GM12864 (cell line): ENCODE results near the gene NLRP7.
"Not testable (repeated sequence)": the region's sequence is repeated elsewhere in the genome, so short reads cannot be mapped to it uniquely, and the experiment has no call there.

ENCODE experiments used
- DNase-seq: peaks from one replicate; pipeline ENCODE4 v3.0.0-alpha.2; 2011; ENCODE audit warnings: low read depth
- H3K4me3 ChIP-seq: 2 replicates; pipeline ENCODE4 v1.5.1; 2011; ENCODE audit warnings: mild to moderate bottlenecking, low read depth, low read length, control low read depth
- TF ChIP-seq, protein P1 (sequence below): IDR thresholded peaks from 2 replicates; pipeline ENCODE4 v1.5.1; 2011; ENCODE audit warnings: low read depth, mild to moderate bottlenecking, moderate library complexity, low read length, control low read depth, inconsistent platforms; ENCODE audit errors: missing control alignments

Gene NLRP7

DNA sequence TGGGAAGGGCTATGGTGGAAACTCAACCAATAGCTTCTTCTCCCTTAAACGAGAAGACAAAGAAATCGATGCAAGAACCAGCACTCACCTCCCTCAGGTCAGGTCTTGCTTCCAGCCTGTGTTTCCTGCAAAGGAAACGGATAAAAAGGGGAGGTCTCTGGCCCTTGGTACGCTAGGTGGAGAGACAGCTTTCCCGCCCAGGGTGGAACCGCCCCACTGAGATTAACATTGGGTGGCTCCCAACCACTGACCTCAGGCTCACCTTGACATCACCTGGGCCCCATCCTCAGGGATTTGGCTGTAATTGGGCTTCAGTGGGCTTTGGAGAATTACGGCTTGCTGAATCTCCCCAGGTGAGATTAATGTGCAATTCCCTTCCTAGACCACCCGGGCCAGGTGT is at the start of gene NLRP7:
NLRP7 (minus strand) TSS at position 150 of the 400 bp plus-strand sequence.
- no peak within 1 kb of the TSS for H3K4me3 ChIP-seq
- TF ChIP-seq, protein P1, sequence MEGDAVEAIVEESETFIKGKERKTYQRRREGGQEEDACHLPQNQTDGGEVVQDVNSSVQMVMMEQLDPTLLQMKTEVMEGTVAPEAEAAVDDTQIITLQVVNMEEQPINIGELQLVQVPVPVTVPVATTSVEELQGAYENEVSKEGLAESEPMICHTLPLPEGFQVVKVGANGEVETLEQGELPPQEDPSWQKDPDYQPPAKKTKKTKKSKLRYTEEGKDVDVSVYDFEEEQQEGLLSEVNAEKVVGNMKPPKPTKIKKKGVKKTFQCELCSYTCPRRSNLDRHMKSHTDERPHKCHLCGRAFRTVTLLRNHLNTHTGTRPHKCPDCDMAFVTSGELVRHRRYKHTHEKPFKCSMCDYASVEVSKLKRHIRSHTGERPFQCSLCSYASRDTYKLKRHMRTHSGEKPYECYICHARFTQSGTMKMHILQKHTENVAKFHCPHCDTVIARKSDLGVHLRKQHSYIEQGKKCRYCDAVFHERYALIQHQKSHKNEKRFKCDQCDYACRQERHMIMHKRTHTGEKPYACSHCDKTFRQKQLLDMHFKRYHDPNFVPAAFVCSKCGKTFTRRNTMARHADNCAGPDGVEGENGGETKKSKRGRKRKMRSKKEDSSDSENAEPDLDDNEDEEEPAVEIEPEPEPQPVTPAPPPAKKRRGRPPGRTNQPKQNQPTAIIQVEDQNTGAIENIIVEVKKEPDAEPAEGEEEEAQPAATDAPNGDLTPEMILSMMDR: no peak
- no peak for DNase-seq

DNA sequence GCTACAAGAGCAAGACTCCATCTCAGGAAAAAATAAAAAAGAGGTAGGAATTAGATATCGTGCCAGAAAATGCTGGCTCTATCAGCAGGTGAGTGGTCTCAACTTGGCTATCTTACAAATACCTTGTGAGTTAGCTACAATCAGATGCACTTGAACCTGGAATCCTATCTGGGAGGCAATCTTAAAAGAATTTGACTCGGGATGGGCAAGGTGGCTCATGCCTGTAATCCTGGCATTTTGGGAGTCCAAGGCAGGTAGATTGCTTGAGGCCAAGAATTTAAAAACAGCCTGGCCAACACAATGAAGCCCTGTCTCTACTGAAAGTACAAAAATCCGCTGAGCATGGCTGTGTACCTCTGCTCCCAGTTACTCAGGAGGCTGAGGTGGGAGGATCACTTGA is 48.2 kb upstream of the NLRP7 start:
- TF ChIP-seq, protein P1: no peak
- DNase-seq: no peak
- no peak overlapping the region for H3K4me3 ChIP-seq

DNA sequence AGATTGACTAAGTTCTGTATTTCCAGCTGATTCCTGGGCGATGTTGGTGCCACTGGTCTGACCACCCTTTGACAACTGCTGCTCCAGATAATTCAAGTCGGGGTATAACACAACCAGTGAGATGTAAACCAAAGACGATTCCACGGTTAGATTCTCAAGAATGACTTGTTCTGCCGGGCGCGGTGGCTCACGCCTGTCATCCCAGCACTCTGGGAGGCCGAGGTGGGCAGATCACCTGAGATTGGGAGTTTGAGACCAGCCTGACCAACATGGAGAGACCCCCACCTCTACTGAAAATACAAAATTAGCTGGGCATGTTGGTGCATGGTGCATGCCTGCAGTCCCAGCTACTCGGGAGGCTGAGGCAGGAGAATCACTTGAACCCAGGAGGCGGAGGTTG is 42.2 kb upstream of the NLRP7 start:
- H3K4me3 ChIP-seq, DNase-seq: not testable (repeated sequence)

DNA sequence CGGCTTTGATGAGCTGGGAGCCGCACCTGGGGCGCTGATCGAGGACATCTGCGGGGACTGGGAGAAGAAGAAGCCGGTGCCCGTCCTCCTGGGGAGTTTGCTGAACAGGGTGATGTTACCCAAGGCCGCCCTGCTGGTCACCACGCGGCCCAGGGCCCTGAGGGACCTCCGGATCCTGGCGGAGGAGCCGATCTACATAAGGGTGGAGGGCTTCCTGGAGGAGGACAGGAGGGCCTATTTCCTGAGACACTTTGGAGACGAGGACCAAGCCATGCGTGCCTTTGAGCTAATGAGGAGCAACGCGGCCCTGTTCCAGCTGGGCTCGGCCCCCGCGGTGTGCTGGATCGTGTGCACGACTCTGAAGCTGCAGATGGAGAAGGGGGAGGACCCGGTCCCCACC is 35.2 kb upstream of the NLRP7 start:
- not testable (repeated sequence) for DNase-seq

DNA sequence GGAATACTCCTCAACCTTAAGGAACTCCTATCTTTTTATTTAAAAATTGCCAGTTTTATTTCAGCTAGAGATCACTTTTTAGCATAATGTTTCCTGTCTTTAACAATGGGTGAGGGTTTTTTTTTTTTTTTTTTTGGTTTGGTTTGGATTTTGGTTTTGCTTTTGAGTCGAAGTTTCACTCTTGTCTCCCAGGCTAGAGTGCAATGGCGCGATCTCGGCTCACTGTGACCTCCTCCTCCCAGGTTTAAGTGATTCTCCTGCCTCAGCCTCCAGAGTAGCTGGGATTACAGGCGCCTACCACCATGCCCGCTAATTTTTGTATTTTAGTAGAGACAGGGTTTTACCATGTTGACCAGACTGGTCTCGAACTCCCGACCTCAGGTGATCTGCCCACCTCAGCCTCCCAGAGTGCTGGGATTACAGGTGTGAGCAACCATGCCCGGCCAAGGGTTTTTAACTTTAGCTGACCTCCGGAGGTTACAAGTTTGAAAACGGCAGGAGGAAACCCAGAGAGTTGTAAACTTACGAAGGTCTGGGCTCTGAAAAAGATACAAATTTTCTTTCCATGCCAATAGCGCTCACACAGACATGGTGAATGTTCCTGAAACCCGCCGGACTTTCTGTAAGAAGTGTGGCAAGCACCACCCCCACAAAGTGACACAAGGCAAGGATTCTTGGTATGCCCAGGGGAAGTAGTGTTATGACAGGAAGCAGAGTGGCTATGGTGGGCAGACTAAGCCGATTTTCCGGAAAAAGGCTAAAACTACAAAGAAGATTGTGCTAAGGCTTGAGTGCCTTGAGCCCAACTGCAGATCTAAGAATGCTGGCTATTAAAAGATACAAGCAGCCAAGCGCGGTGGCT is 26.1 kb upstream of the NLRP7 start:
- not testable (repeated sequence) for DNase-seq, H3K4me3 ChIP-seq

More for the DNA sequence above, 35.2 kb upstream of the NLRP7 start:
- not testable (repeated sequence) for H3K4me3 ChIP-seq

DNA sequence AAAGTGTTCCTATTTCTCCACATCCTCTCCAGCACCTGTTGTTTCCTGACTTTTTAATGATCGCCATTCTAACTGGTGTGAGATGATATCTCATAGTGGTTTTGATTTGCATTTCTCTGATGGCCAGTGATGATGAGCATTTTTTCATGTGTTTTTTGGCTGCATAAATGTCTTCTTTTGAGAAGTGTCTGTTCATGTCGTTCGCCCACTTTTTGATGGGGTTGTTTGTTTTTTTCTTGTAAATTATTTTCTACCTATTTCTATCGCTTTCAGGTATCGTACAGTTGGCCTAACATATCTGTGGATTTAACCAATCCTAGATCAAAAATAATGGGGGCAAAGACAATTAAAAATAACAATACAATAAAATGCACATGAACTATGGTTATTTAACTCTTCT is 24.1 kb upstream of the NLRP7 start:
- H3K4me3 ChIP-seq: not testable (repeated sequence)

DNA sequence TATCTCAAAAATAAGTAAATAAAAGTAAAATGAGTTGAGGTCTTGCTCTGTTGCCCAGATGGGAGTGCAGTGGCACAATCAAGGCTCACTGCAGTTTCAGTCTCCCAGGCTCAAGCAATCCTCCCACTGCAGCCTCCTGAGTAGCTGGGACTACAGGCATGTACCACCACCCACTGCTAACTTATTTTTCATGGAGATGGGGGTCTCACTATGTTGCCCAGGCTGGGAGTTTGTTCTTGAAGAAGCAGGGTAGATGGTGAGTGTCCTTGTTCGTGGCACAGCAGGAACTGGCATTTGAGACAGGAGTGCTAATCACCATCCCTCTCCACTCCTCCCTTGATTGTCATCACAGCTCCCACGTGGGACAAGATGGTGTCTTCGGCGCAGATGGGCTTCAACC is 22.3 kb upstream of the NLRP7 start:
- no peak overlapping the region for H3K4me3 ChIP-seq
- DNase-seq: no peak
- TF ChIP-seq, protein P1: no peak

More for the DNA sequence above, 24.1 kb upstream of the NLRP7 start:
- DNase-seq: not testable (repeated sequence)

DNA sequence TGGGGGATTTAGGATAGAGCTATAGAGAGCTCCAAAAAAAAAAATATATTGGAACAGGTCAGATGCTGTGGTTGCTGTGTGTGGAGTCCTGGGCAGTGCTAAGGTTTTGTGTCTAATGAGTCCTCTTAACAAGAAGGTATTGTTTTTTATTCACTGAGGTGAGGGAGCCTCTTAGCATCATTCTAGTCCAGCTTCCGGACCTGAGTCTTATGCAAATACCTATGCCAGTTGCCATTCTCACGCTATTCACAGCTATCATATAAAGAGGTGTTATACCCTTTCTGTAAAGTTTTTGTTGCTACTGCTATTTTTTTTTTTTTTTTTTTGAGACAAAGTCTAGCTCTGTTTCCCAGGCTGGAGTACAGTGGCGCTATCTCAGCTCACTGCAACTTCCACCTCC is 20.3 kb upstream of the NLRP7 start:
- TF ChIP-seq, protein P1: no peak
- no peak for DNase-seq

DNA sequence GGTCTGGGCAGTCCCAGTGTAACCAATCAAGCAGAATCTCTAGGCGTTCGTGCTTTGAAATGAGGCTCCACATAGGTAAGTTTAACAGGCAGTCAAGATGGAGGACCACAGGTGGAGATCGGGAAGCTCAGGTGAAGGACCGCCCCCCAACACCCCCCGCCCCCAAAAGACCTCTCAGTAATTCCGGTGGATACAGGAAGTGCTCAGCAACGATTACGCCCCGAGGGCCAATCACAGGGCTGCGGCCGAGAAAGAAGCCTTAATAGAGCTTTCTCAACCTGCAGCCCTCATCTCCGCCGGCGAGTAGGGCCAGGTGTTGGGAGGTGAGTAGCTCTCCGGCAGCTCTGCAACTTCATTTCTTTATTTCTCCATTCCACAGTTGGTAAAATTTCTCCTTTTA is 17.7 kb upstream of the NLRP7 start:
- not testable (repeated sequence) for DNase-seq, H3K4me3 ChIP-seq

More for the DNA sequence above, 20.3 kb upstream of the NLRP7 start:
- H3K4me3 ChIP-seq: no peak overlapping the region

DNA sequence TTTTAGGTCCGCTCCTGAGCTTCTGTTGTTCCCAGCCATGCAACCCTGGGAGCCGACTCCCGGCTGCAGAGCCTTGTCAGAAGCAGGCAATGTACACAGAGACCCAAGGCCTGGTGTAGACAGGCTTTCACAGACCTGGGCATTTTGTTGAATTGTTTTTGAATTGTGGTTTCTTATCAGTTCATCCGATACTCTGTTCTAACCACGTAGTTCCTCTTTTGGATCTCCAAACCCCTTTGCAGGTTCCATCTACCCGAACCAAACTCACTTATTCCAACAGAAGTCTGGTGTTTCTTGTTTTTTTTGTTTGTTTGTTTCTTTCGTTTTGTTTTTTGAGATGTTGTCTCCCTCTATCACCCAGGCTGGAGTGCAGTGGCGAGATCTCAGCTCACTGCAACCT is 12.5 kb upstream of the NLRP7 start:
- H3K4me3 ChIP-seq: no peak overlapping the region
- TF ChIP-seq, protein P1: no peak
- DNase-seq: peak; percentile 60
